ENCODE data around the gene FHL2. TPM values are rescaled to one million over a fixed set of nuclear protein-coding genes. Genes with fewer than 3 reads are reported as not detected.
A peak's percentile ranks its signal among the peaks of the same experiment; 100 is the strongest.

The FHL2 gene
- total and polyA plus RNA-seq, 2 donors (not counting 3 experiments of a cell fraction or from before 2014, with no cell fraction given) = 197 to 491 TPM

DNA sequence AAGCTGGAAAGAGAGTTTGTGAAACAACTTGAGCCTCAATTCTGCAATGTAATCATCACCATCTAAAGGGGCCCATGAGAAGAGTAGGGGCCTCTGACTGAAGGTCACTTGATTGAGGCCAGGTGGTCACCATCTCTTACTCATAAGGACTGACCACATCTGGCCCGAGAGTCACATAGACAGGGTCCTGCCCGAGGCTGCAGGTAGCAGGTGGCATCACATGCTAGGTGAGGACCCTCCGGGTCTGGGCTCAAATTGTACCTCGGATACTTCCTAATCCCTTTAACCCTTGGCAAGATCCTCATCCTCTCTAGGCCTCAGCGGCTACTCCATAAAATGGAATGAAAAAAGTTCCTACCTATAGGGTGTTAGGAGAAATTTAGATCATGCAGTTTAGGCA lies 16.7 kb downstream of the FHL2 start:
- intact Hi-C loops (cut with micrococcal nuclease) (no loop called here), dilution Hi-C loops (cut with MboI; ENCODE audit: extremely low pct_ligation_motif_present, low sequenced_read_pairs) (no loop called here)
- Histone ChIP-seq H3K9me3 (replicated peaks; ENCODE audit: control insufficient read depth, insufficient read depth, low read length) (no peaks in the 10 kb centered on the region), H2AFZ (ENCODE audit: low read depth, low read length) (no peak overlapping the region), H3K9ac (replicated peaks; ENCODE audit: extremely low read depth, insufficient read depth, low read length) (no peak overlapping the region), H3K27me3 (ENCODE audit: control insufficient read depth in 2 of 2, insufficient read depth in 2 of 2, low read length in 2 of 2) (no peaks in the 10 kb centered on the region), H3K9me1 (replicated peaks; ENCODE audit: control insufficient read depth, extremely low read depth, insufficient read depth, low read length) (no peaks in the 10 kb centered on the region), H3K79me2 (ENCODE audit: control insufficient read depth, insufficient read depth, low read length) (peaks cover 93% of the 10 kb centered on the region), H3K4me2 (ENCODE audit: insufficient read depth, low read length) (no peak overlapping the region), H3K27ac (ENCODE audit: insufficient read depth, low read depth, low read length) (peak overlapping the region; percentile 84), H3K36me3 (ENCODE audit: control insufficient read depth in 2 of 2, extremely low read depth in 1 of 2, insufficient read depth in 2 of 2, low read length in 2 of 2) (peaks cover 40 to 59% of the 10 kb centered on the region in 2 experiments), H3K4me1 (ENCODE audit: control insufficient read depth, extremely low read depth, insufficient read depth, low read length) (peaks cover 62% of the 10 kb centered on the region), H4K20me1 (replicated peaks; ENCODE audit: control insufficient read depth, extremely low read depth, insufficient read depth, low read length) (no peaks in the 10 kb centered on the region), H3K4me3 (replicated peaks in 1 of 3; ENCODE audit: insufficient read depth in 1 of 3, low read depth in 1 of 3, low read length in 3 of 3) (no peak overlapping the region)
- TF ChIP-seq POLR2AphosphoS5 (IDR thresholded peaks at IDR 0.05; ENCODE audit: insufficient read depth, low read depth, low read length) (peak; percentile 35), FOS (IDR thresholded peaks at IDR 0.05; ENCODE audit: borderline replicate concordance, insufficient read depth, low read length) (no peak)
- TF ChIP-seq, protein P1, sequence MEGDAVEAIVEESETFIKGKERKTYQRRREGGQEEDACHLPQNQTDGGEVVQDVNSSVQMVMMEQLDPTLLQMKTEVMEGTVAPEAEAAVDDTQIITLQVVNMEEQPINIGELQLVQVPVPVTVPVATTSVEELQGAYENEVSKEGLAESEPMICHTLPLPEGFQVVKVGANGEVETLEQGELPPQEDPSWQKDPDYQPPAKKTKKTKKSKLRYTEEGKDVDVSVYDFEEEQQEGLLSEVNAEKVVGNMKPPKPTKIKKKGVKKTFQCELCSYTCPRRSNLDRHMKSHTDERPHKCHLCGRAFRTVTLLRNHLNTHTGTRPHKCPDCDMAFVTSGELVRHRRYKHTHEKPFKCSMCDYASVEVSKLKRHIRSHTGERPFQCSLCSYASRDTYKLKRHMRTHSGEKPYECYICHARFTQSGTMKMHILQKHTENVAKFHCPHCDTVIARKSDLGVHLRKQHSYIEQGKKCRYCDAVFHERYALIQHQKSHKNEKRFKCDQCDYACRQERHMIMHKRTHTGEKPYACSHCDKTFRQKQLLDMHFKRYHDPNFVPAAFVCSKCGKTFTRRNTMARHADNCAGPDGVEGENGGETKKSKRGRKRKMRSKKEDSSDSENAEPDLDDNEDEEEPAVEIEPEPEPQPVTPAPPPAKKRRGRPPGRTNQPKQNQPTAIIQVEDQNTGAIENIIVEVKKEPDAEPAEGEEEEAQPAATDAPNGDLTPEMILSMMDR (IDR thresholded peaks at IDR 0.05; ENCODE audit: extremely low read depth in 1 of 2, insufficient read depth in 1 of 2, low read depth in 1 of 2, low read length in 2 of 2) = no peak
- ChIA-PET POLR2A (no interaction called here), CTCF (interaction anchor here (1.4 kb wide), 1 partner anchor 139 kb away, joined by 4 read pairs; no protein-coding TSS in a partner anchor)
- FAIRE-seq = no peak
- DNase-seq (ENCODE audit: low read depth, low spot score) = no peak
- no TSS peak for BruUV-seq (replicated peaks)

DNA sequence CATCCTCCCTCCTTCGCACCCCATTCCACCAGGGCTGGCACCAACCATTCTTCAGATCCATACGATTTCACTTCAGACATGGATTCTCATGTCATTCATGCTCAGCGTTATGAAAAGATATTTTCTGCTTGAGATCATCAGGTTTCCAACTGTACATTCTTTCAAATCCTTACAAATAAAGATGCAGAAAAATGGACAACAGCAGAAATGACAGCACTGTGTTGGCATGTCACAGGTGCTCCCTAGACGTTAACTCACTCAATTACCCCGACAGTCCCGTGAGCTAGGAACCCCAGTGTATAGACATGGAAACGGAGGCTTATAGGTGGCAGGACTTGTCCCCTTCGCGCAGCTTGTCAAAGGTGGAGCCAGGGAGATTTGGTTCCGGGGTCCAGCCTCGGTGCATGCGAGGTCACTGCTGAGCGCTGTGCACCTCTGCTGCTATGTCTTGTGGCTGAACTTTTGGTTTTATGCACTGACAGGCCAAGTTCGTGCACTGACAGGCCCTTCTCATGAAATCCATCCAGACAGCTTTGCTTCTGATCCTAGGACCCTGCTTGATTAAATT lies 17.7 kb downstream of the FHL2 start:
- ChIA-PET POLR2A (interaction anchor here (1.2 to 2.1 kb wide), 2 partner anchors 8 to 11 kb away, joined by 4 to 9 read pairs; no protein-coding TSS in a partner anchor), CTCF (interaction anchor here (1.0 to 1.7 kb wide), 3 partner anchors 12 to 140 kb away, joined by 3 to 7 read pairs (median 3); no protein-coding TSS in a partner anchor)
- intact Hi-C loops (cut with micrococcal nuclease) = no loop called here
- peaks cover 40 to 55% of the 10 kb centered on the region in 2 experiments for H3K36me3 ChIP-seq (ENCODE audit: control insufficient read depth in 2 of 2, extremely low read depth in 1 of 2, insufficient read depth in 2 of 2, low read length in 2 of 2)
- BruUV-seq (replicated peaks) = no TSS peak
- FAIRE-seq (no peak), DNase-seq (ENCODE audit: low read depth, low spot score) (no peak)
- H3K4me1 ChIP-seq (ENCODE audit: control insufficient read depth, extremely low read depth, insufficient read depth, low read length) = peaks cover 65% of the 10 kb centered on the region
- no peaks in the 10 kb centered on the region for H4K20me1 ChIP-seq (replicated peaks; ENCODE audit: control insufficient read depth, extremely low read depth, insufficient read depth, low read length)
- H3K9me3 ChIP-seq (replicated peaks; ENCODE audit: control insufficient read depth, insufficient read depth, low read length) = no peaks in the 10 kb centered on the region
- no peak overlapping the region for H2AFZ ChIP-seq (ENCODE audit: low read depth, low read length)
- dilution Hi-C loops (cut with MboI; ENCODE audit: extremely low pct_ligation_motif_present, low sequenced_read_pairs) = no loop called here
- H3K9ac ChIP-seq (replicated peaks; ENCODE audit: extremely low read depth, insufficient read depth, low read length) = peak overlapping the region; percentile 64
- peaks cover 93% of the 10 kb centered on the region for H3K79me2 ChIP-seq (ENCODE audit: control insufficient read depth, insufficient read depth, low read length)
- no peak overlapping the region for H3K4me3 ChIP-seq (replicated peaks in 1 of 3; ENCODE audit: insufficient read depth in 1 of 3, low read depth in 1 of 3, low read length in 3 of 3)
- TF ChIP-seq MYC (IDR thresholded peaks at IDR 0.05; ENCODE audit: low read depth, low read length) (no peak), POLR2A (IDR thresholded peaks at IDR 0.05; ENCODE audit: low read depth, low read length) (peak; percentile 7), FOS (IDR thresholded peaks at IDR 0.05; ENCODE audit: borderline replicate concordance, insufficient read depth, low read length) (no peak)
- no peak overlapping the region for H3K4me2 ChIP-seq (ENCODE audit: insufficient read depth, low read length)
- no peaks in the 10 kb centered on the region for H3K9me1 ChIP-seq (replicated peaks; ENCODE audit: control insufficient read depth, extremely low read depth, insufficient read depth, low read length)
- H3K27ac ChIP-seq (ENCODE audit: insufficient read depth, low read depth, low read length) = peak overlapping the region; percentile 84
- no peaks in the 10 kb centered on the region for H3K27me3 ChIP-seq (ENCODE audit: control insufficient read depth in 2 of 2, insufficient read depth in 2 of 2, low read length in 2 of 2)

Measured in endothelial cell of umbilical vein (primary cell).